Measurements from ENCODE around the gene STARD10.

DNA sequence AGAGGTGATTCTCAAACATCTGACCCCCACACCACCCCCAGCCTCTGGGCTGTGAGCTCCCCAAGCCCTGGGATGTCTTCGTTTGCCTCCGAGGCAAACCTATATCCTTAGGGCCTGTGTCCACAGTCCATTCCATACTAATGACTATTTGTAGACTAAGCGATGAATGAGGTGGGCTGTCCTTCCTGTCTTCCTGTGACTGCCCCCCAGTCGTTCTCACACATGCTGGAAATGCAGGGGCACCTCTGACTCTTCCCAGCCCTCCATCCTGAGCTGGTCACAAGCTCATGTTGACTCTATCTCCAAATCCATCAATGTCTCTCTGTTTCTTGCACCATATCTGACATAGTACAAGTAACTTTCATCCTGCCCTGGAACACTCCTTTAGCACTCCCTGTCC, 25.1 kb upstream of the STARD10 start:
- TF ChIP-seq MYNN (IDR thresholded peaks at IDR 0.05) (no peak), MYNN (CRISPR knock-in tag; IDR thresholded peaks at IDR 0.05) (no peak), POLR2A (conservative IDR thresholded peaks at IDR 0.05) (no peak), SAP30 (IDR thresholded peaks at IDR 0.05; ENCODE audit: borderline replicate concordance, insufficient read depth, low read depth, low read length, poor library complexity, severe bottlenecking) (no peak), EGR1 (conservative IDR thresholded peaks at IDR 0.05) (no peak), SRSF1 (IDR thresholded peaks at IDR 0.05; ENCODE audit: low read depth, low read length) (no peak), ZNF551 (CRISPR knock-in tag; IDR thresholded peaks at IDR 0.05) (no peak), BMI1 (IDR thresholded peaks at IDR 0.05; ENCODE audit: low read length) (no peak), RAD51 (IDR thresholded peaks at IDR 0.05; ENCODE audit: borderline replicate concordance, low read depth) (no peak), RFX5 (IDR thresholded peaks at IDR 0.05; ENCODE audit: low read depth, low read length) (no peak)
- TF ChIP-seq, protein P1, sequence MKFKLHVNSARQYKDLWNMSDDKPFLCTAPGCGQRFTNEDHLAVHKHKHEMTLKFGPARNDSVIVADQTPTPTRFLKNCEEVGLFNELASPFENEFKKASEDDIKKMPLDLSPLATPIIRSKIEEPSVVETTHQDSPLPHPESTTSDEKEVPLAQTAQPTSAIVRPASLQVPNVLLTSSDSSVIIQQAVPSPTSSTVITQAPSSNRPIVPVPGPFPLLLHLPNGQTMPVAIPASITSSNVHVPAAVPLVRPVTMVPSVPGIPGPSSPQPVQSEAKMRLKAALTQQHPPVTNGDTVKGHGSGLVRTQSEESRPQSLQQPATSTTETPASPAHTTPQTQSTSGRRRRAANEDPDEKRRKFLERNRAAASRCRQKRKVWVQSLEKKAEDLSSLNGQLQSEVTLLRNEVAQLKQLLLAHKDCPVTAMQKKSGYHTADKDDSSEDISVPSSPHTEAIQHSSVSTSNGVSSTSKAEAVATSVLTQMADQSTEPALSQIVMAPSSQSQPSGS (CRISPR knock-in tag; IDR thresholded peaks at IDR 0.05) = no peak
- TF ChIP-seq, protein P2, sequence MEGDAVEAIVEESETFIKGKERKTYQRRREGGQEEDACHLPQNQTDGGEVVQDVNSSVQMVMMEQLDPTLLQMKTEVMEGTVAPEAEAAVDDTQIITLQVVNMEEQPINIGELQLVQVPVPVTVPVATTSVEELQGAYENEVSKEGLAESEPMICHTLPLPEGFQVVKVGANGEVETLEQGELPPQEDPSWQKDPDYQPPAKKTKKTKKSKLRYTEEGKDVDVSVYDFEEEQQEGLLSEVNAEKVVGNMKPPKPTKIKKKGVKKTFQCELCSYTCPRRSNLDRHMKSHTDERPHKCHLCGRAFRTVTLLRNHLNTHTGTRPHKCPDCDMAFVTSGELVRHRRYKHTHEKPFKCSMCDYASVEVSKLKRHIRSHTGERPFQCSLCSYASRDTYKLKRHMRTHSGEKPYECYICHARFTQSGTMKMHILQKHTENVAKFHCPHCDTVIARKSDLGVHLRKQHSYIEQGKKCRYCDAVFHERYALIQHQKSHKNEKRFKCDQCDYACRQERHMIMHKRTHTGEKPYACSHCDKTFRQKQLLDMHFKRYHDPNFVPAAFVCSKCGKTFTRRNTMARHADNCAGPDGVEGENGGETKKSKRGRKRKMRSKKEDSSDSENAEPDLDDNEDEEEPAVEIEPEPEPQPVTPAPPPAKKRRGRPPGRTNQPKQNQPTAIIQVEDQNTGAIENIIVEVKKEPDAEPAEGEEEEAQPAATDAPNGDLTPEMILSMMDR (IDR thresholded peaks at IDR 0.05 in 2 of 3, conservative IDR thresholded peaks at IDR 0.05 in 1 of 3; ENCODE audit: insufficient read depth in 2 of 3, low read depth in 1 of 3, low read length in 3 of 3) = no peak

Data from K562 (cell line).